ENCODE results near the gene PKP1.

- TF ChIP-seq CTCF (IDR thresholded peaks at IDR 0.05 in 8 of 11, conservative IDR thresholded peaks at IDR 0.05 in 3 of 11) (no peak), POLR2AphosphoS5 (IDR thresholded peaks at IDR 0.05) (peak in 1 of 3 donors; percentile 25)
Observed at GRCh38 chr1:201282931-201283829, at the start of gene PKP1.
